ENCODE results near the gene NDUFAF8. TPM values are rescaled to one million over a fixed set of nuclear protein-coding genes. Genes with fewer than 3 reads are reported as not detected.

NDUFAF8 gene
- total and polyA plus RNA-seq, 7 experiments from 2014 or later: 34.2 to 85.9 (median 45.1) TPM

- no peak for DNase-seq
- Histone ChIP-seq H3K27me3 (ENCODE audit: control insufficient read depth in 2 of 2, insufficient read depth in 2 of 2, low read length in 2 of 2) (no peaks in the 10 kb centered on the region), H3K27ac (ENCODE audit: low read depth, low read length) (no peak overlapping the region), H3K9me3 (ENCODE audit: control insufficient read depth in 2 of 3, low read length in 3 of 3) (no peaks in the 10 kb centered on the region), H3K36me3 (ENCODE audit: control insufficient read depth in 2 of 3, insufficient read depth in 3 of 3, low read length in 3 of 3) (peaks cover 0 to 56% (median 7%) of the 10 kb centered on the region in 3 experiments), H3K4me3 (ENCODE audit: low read length) (no peak overlapping the region), H3K4me1 (ENCODE audit: control insufficient read depth in 2 of 2, insufficient read depth in 2 of 2, low read length in 2 of 2) (no peaks in the 10 kb centered on the region)
- POLR2A ChIA-PET: no interaction called here
- Mint-ChIP-seq H3K4me1 (peaks cover 6 to 10% (median 8%) of the 10 kb centered on the region in 7 donors), H3K27me3 (no peaks in the 10 kb centered on the region), H3K9me3 (peaks cover 0 to 5% (median 0%) of the 10 kb centered on the region in 11 donors), H3K4me3 (no peak overlapping the region), H3K36me3 (peaks cover 4 to 15% (median 7%) of the 10 kb centered on the region in 5 donors), H3K27ac (no peak overlapping the region)
- no peak for ATAC-seq
- CTCF ChIA-PET: interaction anchor here (1.0 kb wide), 1 partner anchor 350 kb away, joined by 3 read pairs; no protein-coding TSS in a partner anchor
- intact Hi-C loops (cut with micrococcal nuclease): loop anchor here in 1 of 2 donors (10.0 kb wide), 1 partner anchor 134 kb away; no protein-coding TSS in a partner anchor
Observed at GRCh38 chr17:81251094-81251708, 12.1 kb downstream of the NDUFAF8 start.

- H3K27ac ChIP-seq (ENCODE audit: low read depth, low read length): no peak overlapping the region
- peaks cover 6 to 10% (median 7%) of the 10 kb centered on the region in 7 donors for H3K4me1 Mint-ChIP-seq
- peaks cover 4 to 15% (median 7%) of the 10 kb centered on the region in 5 donors for H3K36me3 Mint-ChIP-seq
- no peak overlapping the region for H3K27ac Mint-ChIP-seq
- H3K4me3 Mint-ChIP-seq: no peak overlapping the region
- no peaks in the 10 kb centered on the region for H3K4me1 ChIP-seq (ENCODE audit: control insufficient read depth in 2 of 2, insufficient read depth in 2 of 2, low read length in 2 of 2)
- H3K36me3 ChIP-seq (ENCODE audit: control insufficient read depth in 2 of 3, insufficient read depth in 3 of 3, low read length in 3 of 3): peaks cover 0 to 57% (median 7%) of the 10 kb centered on the region in 3 experiments
- peaks cover 0 to 5% (median 0%) of the 10 kb centered on the region in 11 donors for H3K9me3 Mint-ChIP-seq
- ChIA-PET POLR2A (no interaction called here), CTCF (no interaction called here)
- no peaks in the 10 kb centered on the region for H3K27me3 ChIP-seq (ENCODE audit: control insufficient read depth in 2 of 2, insufficient read depth in 2 of 2, low read length in 2 of 2)
- intact Hi-C loops (cut with micrococcal nuclease): loop anchor here in 1 of 2 donors (10.0 kb wide), 1 partner anchor 133 kb away; no protein-coding TSS in a partner anchor
- no peaks in the 10 kb centered on the region for H3K27me3 Mint-ChIP-seq
- H3K4me3 ChIP-seq (ENCODE audit: low read length): no peak overlapping the region
- no peak for ATAC-seq
- DNase-seq: no peak
- H3K9me3 ChIP-seq (ENCODE audit: control insufficient read depth in 2 of 3, low read length in 3 of 3): no peaks in the 10 kb centered on the region
Observed at GRCh38 chr17:81251709-81252301, 12.7 kb downstream of the NDUFAF8 start.

GRCh38 chr17:81252326-81252986 is 13.3 kb downstream of the NDUFAF8 start:
- peaks cover 4 to 15% (median 7%) of the 10 kb centered on the region in 5 donors for H3K36me3 Mint-ChIP-seq
- POLR2A ChIA-PET: interaction anchor here (1.0 kb wide), 1 partner anchor 13 kb away, joined by 4 read pairs; the partner anchor contains the start of genes NDUFAF8 and TEPSIN
- no peaks in the 10 kb centered on the region for H3K27me3 Mint-ChIP-seq
- H3K4me1 ChIP-seq (ENCODE audit: control insufficient read depth in 2 of 2, insufficient read depth in 2 of 2, low read length in 2 of 2): no peaks in the 10 kb centered on the region
- H3K4me3 ChIP-seq (ENCODE audit: low read length): no peak overlapping the region
- H3K9me3 Mint-ChIP-seq: peaks cover 0 to 5% (median 0%) of the 10 kb centered on the region in 11 donors
- DNase-seq: no peak
- intact Hi-C loops (cut with micrococcal nuclease): loop anchor here in 1 of 2 donors (10.0 kb wide), 1 partner anchor 132 kb away; no protein-coding TSS in a partner anchor
- CTCF ChIA-PET: interaction anchor here (0.8 to 1.3 kb wide), 4 partner anchors 44 to 347 kb away, joined by 3 to 11 read pairs (median 4); no protein-coding TSS in a partner anchor
- no peaks in the 10 kb centered on the region for H3K9me3 ChIP-seq (ENCODE audit: control insufficient read depth in 2 of 3, low read length in 3 of 3)
- no peak overlapping the region for H3K27ac Mint-ChIP-seq
- ATAC-seq: no peak
- H3K4me1 Mint-ChIP-seq: peaks cover 6 to 10% (median 7%) of the 10 kb centered on the region in 7 donors
- H3K27ac ChIP-seq (ENCODE audit: low read depth, low read length): no peak overlapping the region
- H3K27me3 ChIP-seq (ENCODE audit: control insufficient read depth in 2 of 2, insufficient read depth in 2 of 2, low read length in 2 of 2): no peaks in the 10 kb centered on the region
- H3K4me3 Mint-ChIP-seq: no peak overlapping the region
- peaks cover 0 to 63% (median 7%) of the 10 kb centered on the region in 3 experiments for H3K36me3 ChIP-seq (ENCODE audit: control insufficient read depth in 2 of 3, insufficient read depth in 3 of 3, low read length in 3 of 3)

GRCh38 chr17:81252987-81253329 is 13.8 kb downstream of the NDUFAF8 start:
- no peak overlapping the region for H3K27ac ChIP-seq (ENCODE audit: low read depth, low read length)
- Mint-ChIP-seq H3K4me1 (peaks cover 6 to 10% (median 7%) of the 10 kb centered on the region in 7 donors), H3K36me3 (peaks cover 4 to 15% (median 7%) of the 10 kb centered on the region in 5 donors), H3K27ac (peak overlapping the region in 3 of 9 donors; percentile 2 to 67 (median 13)), H3K4me3 (no peak overlapping the region), H3K9me3 (peaks cover 0 to 5% (median 0%) of the 10 kb centered on the region in 11 donors), H3K27me3 (no peaks in the 10 kb centered on the region)
- ChIA-PET POLR2A (interaction anchor here (1.0 to 1.4 kb wide), 2 partner anchors 14 to 231 kb away, joined by 4 read pairs; partner anchors contain the start of genes NDUFAF8 and TEPSIN), CTCF (interaction anchor here (0.8 to 1.3 kb wide), 4 partner anchors 43 to 347 kb away, joined by 3 to 11 read pairs (median 4); no protein-coding TSS in a partner anchor)
- H3K4me1 ChIP-seq (ENCODE audit: control insufficient read depth in 2 of 2, insufficient read depth in 2 of 2, low read length in 2 of 2): no peaks in the 10 kb centered on the region
- no peak for DNase-seq
- H3K9me3 ChIP-seq (ENCODE audit: control insufficient read depth in 2 of 3, low read length in 3 of 3): no peaks in the 10 kb centered on the region
- intact Hi-C loops (cut with micrococcal nuclease): loop anchor here (1.0 to 10.0 kb wide), 5 partner anchors 43 to 348 kb away; no protein-coding TSS in a partner anchor
- no peak overlapping the region for H3K4me3 ChIP-seq (ENCODE audit: low read length)
- peaks cover 0 to 68% (median 7%) of the 10 kb centered on the region in 3 experiments for H3K36me3 ChIP-seq (ENCODE audit: control insufficient read depth in 2 of 3, insufficient read depth in 3 of 3, low read length in 3 of 3)
- H3K27me3 ChIP-seq (ENCODE audit: control insufficient read depth in 2 of 2, insufficient read depth in 2 of 2, low read length in 2 of 2): no peaks in the 10 kb centered on the region
- no peak for ATAC-seq

GRCh38 chr17:81253358-81254131 is 14.4 kb downstream of the NDUFAF8 start:
- H3K36me3 ChIP-seq (ENCODE audit: control insufficient read depth in 2 of 3, insufficient read depth in 3 of 3, low read length in 3 of 3): peaks cover 0 to 74% (median 7%) of the 10 kb centered on the region in 3 experiments

More at GRCh38 chr17:81253358-81254131, 14.4 kb downstream of the NDUFAF8 start:
- H3K4me3 Mint-ChIP-seq: no peak overlapping the region
- Histone ChIP-seq H3K9me3 (ENCODE audit: control insufficient read depth in 2 of 3, low read length in 3 of 3) (no peaks in the 10 kb centered on the region), H3K4me1 (ENCODE audit: control insufficient read depth in 2 of 2, insufficient read depth in 2 of 2, low read length in 2 of 2) (no peaks in the 10 kb centered on the region), H3K4me3 (ENCODE audit: low read length) (no peak overlapping the region), H3K27ac (ENCODE audit: low read depth, low read length) (no peak overlapping the region), H3K27me3 (ENCODE audit: control insufficient read depth in 2 of 2, insufficient read depth in 2 of 2, low read length in 2 of 2) (no peaks in the 10 kb centered on the region)
- peaks cover 4 to 15% (median 7%) of the 10 kb centered on the region in 5 donors for H3K36me3 Mint-ChIP-seq
- DNase-seq (peak; percentile 34 to 74 (median 63)), ATAC-seq (peak; percentile 83)
- intact Hi-C loops (cut with micrococcal nuclease): loop anchor here (1.0 to 10.0 kb wide), 5 partner anchors 43 to 348 kb away; no protein-coding TSS in a partner anchor
- no peaks in the 10 kb centered on the region for H3K27me3 Mint-ChIP-seq
- H3K4me1 Mint-ChIP-seq: peaks cover 6 to 10% (median 7%) of the 10 kb centered on the region in 7 donors
- peaks cover 0 to 5% (median 0%) of the 10 kb centered on the region in 11 donors for H3K9me3 Mint-ChIP-seq
- ChIA-PET CTCF (interaction anchor here (0.7 to 2.0 kb wide), 6 partner anchors 40 to 347 kb away, joined by 3 to 11 read pairs (median 5); no protein-coding TSS in a partner anchor), POLR2A (interaction anchor here (1.0 to 1.4 kb wide), 2 partner anchors 14 to 231 kb away, joined by 4 read pairs; partner anchors contain the start of genes NDUFAF8 and TEPSIN)
- H3K27ac Mint-ChIP-seq: peak overlapping the region in 5 of 9 donors; percentile 2 to 67 (median 27)
